HG03571 (cell line): Measurements from ENCODE around the gene NVL.
A peak's percentile ranks its signal among the peaks of the same experiment; 100 is the strongest.
"Not testable (repeated sequence)": the region's sequence is repeated elsewhere in the genome, so short reads cannot be mapped to it uniquely, and the experiment has no call there.

Experiments
- ATAC-seq: cut with Tn5 transposase; IDR thresholded peaks from one replicate; pipeline ENCODE4 v1.9.1; 2021; ENCODE audit not compliant: unreplicated experiment

The NVL gene

GRCh38 chr1:224237119-224237881 is 92.7 kb downstream of the NVL start:
- no peak for ATAC-seq

- no peak for ATAC-seq
These were observed 94.0 kb downstream of the NVL start for GRCh38 chr1:224235813-224236493.

DNA sequence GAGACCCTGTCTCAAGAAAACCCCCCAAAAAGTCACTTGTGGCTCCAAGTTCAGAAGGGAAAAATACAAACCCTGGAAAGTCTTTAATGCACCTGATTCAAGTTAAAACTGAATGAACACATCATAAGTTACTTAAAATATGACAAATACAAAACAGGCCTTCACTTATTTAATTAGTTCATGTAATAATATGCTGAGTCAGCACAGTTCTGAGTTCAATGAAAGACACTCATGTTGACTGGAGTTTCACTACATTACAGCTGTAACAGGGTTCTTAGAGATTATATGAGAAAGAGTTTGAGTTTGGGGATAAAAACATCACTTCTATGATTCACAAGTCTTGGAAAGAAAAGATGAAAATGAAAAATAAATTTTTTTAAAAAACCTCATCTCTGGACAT is 96.0 kb downstream of the NVL start:
- no peak for ATAC-seq

DNA sequence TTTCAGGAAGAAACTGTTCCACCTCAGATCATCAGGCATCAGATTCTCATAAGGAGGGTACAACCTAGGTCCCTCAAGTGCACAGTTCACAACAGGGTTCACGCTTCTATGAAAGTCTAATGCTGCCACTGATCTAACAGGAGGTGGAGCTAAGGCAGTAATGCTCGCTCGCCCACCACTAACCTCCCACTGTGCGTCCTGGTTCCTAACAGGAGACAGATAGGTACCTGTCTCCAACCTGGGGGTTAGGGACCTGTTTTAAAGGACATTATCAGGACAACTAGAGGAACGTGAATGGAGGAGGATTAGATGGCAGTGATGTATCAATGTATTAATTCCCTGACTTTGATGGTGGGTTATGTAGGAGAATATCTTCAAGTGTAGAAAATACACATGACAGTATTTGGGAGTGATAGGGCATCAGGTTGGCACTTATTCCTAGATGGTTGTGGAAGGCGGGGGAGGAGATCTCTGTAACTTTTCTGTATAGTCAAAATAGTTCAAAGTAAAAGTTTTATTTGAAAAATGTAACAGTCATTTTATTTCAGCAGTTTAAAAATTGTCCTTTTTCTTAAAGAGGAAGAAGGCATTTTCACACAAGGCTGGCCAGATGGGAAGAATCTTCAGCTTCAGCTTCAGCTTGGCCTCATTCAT is 103.0 kb downstream of the NVL start:
- ATAC-seq = no peak

DNA sequence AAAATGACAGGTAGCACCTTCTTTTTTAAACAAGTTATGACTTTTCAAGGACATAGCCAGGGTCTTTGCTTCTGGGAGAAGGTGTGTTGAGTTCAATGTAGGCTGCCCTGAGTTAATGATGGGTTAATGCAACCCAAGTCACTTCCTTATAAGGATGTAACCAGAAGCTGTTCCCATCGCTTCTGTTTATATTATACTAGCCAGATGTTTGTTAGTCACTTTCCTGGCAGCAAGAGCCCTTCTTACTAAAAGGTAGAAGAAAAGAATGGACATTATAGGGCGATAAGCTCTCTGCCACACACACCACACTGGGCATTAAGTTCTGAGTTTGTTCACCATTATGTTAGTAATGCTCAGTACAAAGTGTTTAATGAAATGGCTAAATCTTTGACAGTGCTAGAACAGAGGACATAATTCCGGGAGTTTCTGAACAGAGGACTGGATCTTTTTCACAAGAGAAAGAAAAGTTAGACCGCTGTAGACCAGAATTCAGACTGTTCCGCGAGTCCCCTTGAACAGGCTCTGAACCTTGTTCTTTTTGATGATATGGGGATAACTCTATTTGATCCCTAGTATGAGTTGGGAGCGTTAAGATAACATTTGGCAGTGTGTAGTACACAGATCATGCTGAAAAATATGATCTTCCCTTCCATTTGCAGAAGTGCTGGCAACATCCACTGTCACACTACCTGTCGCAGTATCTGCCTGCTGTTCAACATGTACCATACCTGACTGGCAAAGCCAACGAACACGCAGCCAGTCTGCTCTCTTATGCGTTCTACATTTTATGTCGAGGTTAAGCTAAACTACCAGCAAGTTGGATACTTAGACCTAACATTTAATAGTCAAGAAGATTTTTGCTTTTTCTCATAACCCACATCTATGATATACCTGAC is 105.9 kb downstream of the NVL start:
- ATAC-seq = no peak

- no peak for ATAC-seq
These were observed 110.3 kb downstream of the NVL start for GRCh38 chr1:224219612-224220059.

GRCh38 chr1:224219011-224219611 is 110.9 kb downstream of the NVL start:
- no peak for ATAC-seq

GRCh38 chr1:224217655-224218623 is 112.0 kb downstream of the NVL start:
- ATAC-seq = no peak

GRCh38 chr1:224216382-224216781 is 113.6 kb downstream of the NVL start:
- no peak for ATAC-seq

GRCh38 chr1:224213438-224214119 is 116.4 kb downstream of the NVL start:
- ATAC-seq = no peak

- no peak for ATAC-seq
These were observed 117.3 kb downstream of the NVL start for GRCh38 chr1:224212618-224213061.

DNA sequence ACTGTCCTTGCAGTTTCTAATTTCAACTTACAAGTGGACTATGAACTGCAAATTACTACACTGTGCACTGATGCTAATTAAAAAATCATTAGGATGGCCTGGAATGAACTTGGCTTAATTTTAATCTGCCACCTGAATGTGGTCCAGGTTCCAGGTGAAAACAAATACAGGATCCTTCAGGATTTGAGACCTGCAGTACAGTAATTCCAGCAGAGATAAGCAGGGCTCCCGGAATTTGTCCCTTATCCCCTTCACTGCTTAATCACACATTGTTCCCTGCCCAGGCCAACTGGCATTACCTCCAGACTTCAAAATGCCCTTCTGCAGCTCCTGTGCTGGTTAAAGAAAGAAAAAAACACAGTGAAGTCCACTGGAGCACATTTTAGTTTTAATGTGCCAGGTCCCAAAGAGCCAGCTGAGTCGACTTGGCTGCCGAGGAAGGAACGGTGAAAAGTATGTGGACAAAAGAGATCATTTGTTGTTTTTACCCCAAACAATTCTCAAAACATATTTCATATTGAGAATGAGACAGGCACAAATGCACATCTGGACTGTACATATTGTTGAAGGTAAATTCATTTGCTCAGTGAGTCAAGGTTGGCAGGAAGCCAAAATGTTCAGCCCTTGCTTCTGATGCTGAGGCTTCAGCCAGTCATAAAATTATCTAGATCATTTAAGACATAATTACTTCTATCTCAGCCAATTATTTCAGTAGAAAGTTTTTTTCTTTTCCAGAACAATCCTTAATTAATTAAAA is 118.6 kb downstream of the NVL start:
- ATAC-seq = no peak

DNA sequence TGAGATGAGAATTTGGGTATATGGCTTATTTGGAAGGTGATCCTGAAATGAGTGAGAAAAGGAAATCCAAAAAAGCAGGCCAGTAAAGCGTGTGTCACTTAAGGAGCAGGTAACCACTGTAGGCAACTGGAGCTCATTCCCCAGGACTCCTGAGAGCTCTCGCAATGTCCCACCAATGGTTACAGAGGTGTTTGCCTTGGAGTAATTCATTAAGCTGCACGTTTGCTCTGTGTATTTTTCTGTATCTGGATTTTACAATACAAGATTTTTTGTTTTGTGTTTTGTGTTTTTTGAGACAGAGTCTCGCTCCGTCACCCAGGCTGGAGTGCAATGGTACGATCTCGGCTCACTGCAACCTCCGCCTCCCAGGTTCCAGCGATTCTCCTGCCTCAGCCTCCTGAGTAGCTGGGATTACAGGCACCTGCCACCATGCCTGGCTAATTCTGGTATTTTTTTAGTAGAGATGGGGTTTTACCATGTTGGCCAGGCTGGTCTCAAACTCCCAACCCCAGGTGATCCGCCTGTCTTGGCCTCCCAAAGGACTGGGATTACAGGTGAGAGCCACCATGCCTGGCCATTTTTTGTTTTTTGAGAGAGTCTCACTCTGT is 123.9 kb downstream of the NVL start:
- not testable (repeated sequence) for ATAC-seq

- no peak for ATAC-seq
These were observed 124.5 kb downstream of the NVL start for GRCh38 chr1:224205438-224205840.

GRCh38 chr1:224203243-224204016 is 126.5 kb downstream of the NVL start:
- ATAC-seq = peak; percentile 74

- no peak for ATAC-seq
These were observed 128.1 kb downstream of the NVL start for GRCh38 chr1:224201853-224202252.

DNA sequence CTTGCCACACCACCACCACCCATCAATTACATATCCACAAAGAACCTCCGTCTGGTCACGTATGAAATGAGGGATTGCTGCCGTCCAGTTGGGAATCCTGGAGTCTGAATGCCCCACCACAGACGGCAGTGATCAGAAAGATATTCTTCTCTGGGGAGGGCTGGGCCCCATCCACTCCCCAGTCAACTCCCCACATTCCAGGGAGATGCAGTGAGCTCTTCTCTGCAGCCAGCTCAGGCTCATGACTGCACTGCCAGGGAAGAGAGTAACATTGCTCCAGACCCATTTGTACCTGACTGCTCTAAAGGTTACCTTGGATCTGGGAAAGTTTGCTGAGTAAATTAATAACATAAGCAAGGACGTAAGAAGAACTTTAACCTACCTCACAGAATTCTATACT is 128.6 kb downstream of the NVL start:
- ATAC-seq = no peak
